Naive thymus-derived CD4-positive, alpha-beta T cell (primary cell): Measurements from ENCODE around the gene GCM1. TPM values are rescaled to one million over a fixed set of nuclear protein-coding genes. Genes with fewer than 3 reads are reported as not detected.
A peak's percentile ranks its signal among the peaks of the same experiment; 100 is the strongest.

Experiments used
- ATAC-seq: fragments of 150-1000 bp; cut with Tn5 transposase; 2 replicates; pipeline ENCODE4 v1.10.0; 2021; ENCODE audit warnings: mild to moderate bottlenecking, moderate library complexity
- CTCF ChIA-PET: fragments of 350-600 bp; sonication (Branson Sonifier 250); formaldehyde crosslinking; loops from one replicate; lab custom pipeline; 2021; ENCODE audit warnings: antibody characterized with exemption; lab: Charles Lee
- POLR2A ChIA-PET: fragments of 350-600 bp; sonication (Branson Sonifier 250); formaldehyde crosslinking; loops from one replicate; lab custom pipeline; 2021; ENCODE audit warnings: antibody characterized with exemption, inconsistent platforms; lab: Charles Lee
- DNase-seq, 9 donors: peaks; one replicate each; pipeline versions ENCODE4 v3.0.0 to v3.0.0-alpha.2; 2020 to 2022; ENCODE audit warnings: mixed read lengths in 1 of 9
- H3K27ac ChIP-seq: one replicate; pipeline ENCODE4 v1.7.0; 2013; ENCODE audit warnings: mild to moderate bottlenecking, low read depth, low read length, moderate library complexity
- H3K27me3 ChIP-seq, 2 donors: one replicate each; pipeline ENCODE4 v1.7.0; 2013; ENCODE audit warnings: low read length in 2 of 2, mild to moderate bottlenecking in 2 of 2, moderate library complexity in 2 of 2; ENCODE audit not compliant: control insufficient read depth in 2 of 2, insufficient read depth in 2 of 2
- H3K36me3 ChIP-seq, 3 experiments: 1 replicate in 2 of 3; 2 replicates in 1 of 3; pipeline ENCODE4 v1.7.0; 2013; ENCODE audit warnings: low read length in 3 of 3, mild to moderate bottlenecking in 3 of 3, moderate library complexity in 1 of 3; ENCODE audit not compliant: insufficient read depth in 3 of 3, control insufficient read depth in 2 of 3
- H3K4me1 ChIP-seq, 2 donors: one replicate each; pipeline ENCODE4 v1.7.0; 2013; ENCODE audit warnings: low read length in 2 of 2, mild to moderate bottlenecking in 2 of 2, moderate library complexity in 1 of 2; ENCODE audit not compliant: control insufficient read depth in 2 of 2, insufficient read depth in 2 of 2
- H3K4me3 ChIP-seq: 2 replicates; pipeline ENCODE4 v1.7.0; 2013; ENCODE audit warnings: mild to moderate bottlenecking, low read length
- H3K9me3 ChIP-seq, 3 experiments: 1 replicate in 2 of 3; 2 replicates in 1 of 3; pipeline ENCODE4 v1.7.0; 2013; ENCODE audit warnings: low read length in 3 of 3; ENCODE audit not compliant: control insufficient read depth in 2 of 3
- H3K27ac Mint-ChIP-seq, 9 donors: one replicate each; pipeline ENCODE4 v1.8.0; 2020 to 2022; ENCODE audit warnings: mixed read lengths in 9 of 9, mild to moderate bottlenecking in 8 of 9, moderate library complexity in 5 of 9, inconsistent platforms in 2 of 9
- H3K27me3 Mint-ChIP-seq, 5 donors: one replicate each; pipeline ENCODE4 v1.8.0; 2021 to 2022; ENCODE audit warnings: mixed read lengths in 5 of 5, mild to moderate bottlenecking in 1 of 5
- H3K36me3 Mint-ChIP-seq, 5 donors: one replicate each; pipeline ENCODE4 v1.8.0; 2020 to 2022; ENCODE audit warnings: mixed read lengths in 5 of 5, mild to moderate bottlenecking in 3 of 5, inconsistent platforms in 1 of 5
- H3K4me1 Mint-ChIP-seq, 7 donors: one replicate each; pipeline ENCODE4 v1.8.0; 2020 to 2022; ENCODE audit warnings: mixed read lengths in 7 of 7, mild to moderate bottlenecking in 3 of 7, inconsistent platforms in 1 of 7
- H3K4me3 Mint-ChIP-seq, 10 donors: one replicate each; pipeline ENCODE4 v1.8.0; 2020 to 2022; ENCODE audit warnings: mild to moderate bottlenecking in 10 of 10, mixed read lengths in 10 of 10, moderate library complexity in 6 of 10, inconsistent platforms in 2 of 10
- H3K9me3 Mint-ChIP-seq, 11 donors: one replicate each; pipeline ENCODE4 v1.8.0; 2020 to 2022; ENCODE audit warnings: mixed read lengths in 11 of 11, mild to moderate bottlenecking in 4 of 11, inconsistent platforms in 1 of 11, moderate library complexity in 1 of 11
- intact Hi-C, 2 donors: fragments of 100-400 bp; cut with micrococcal nuclease; formaldehyde crosslinking; loops; one replicate each; pipeline ENCODE4 v1.15.1; 2023
- polyA plus RNA-seq, 2 donors: library from polyadenylated mRNA; unstranded; fragments of 300-500 nt; fragmentation: Illumina TruSeq; gene quantifications; one replicate each; pipeline ENCODE4 v1.2.3, GENCODE V29; 2021
- total RNA-seq, 6 experiments: library from RNA in 5 of 6; stranded (reverse) in 5 of 6; gene quantifications; 1 replicate in 5 of 6; 2 replicates in 1 of 6; pipeline ENCODE4 v1.2.3 and lab custom pipeline; 2021 to 2026

GCM1 gene
- total and polyA plus RNA-seq, 7 experiments from 2014 or later: 0.07 TPM; not detected in 6

DNA sequence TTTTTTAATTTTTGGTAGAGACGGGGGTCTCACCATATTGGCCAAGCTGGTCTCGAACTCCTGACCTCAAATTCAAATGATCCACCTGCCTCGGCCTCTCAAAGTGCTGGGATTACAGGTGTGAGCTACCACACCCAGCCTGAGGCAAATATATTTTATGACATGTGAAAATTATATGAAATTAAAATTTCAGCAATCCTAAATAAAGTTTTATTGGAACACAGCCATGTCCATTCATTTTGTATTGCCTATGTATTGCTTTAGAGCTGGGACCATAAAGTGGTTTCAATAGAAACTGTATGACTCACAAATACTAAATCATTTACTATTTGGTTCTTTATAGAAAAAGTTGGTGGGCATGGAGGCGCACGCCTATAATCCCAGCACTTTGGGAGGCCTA is 32.0 kb upstream of the GCM1 start:
- no peak overlapping the region for H3K4me3 ChIP-seq
- no peaks in the 10 kb centered on the region for H3K36me3 ChIP-seq
- Mint-ChIP-seq H3K9me3 (no peaks in the 10 kb centered on the region), H3K4me1 (peaks cover 4 to 37% (median 26%) of the 10 kb centered on the region in 7 donors), H3K27ac (peak overlapping the region in 2 of 9 donors; percentile 82 to 85), H3K36me3 (no peaks in the 10 kb centered on the region), H3K27me3 (no peaks in the 10 kb centered on the region), H3K4me3 (peak overlapping the region in 1 of 10 donors; percentile 50)
- ChIA-PET CTCF (interaction anchor here (1.0 kb wide), 1 partner anchor 229 kb away, joined by 4 read pairs; no protein-coding TSS in a partner anchor), POLR2A (interaction anchor here (1.3 kb wide), 1 partner anchor 167 kb away, joined by 4 read pairs; no protein-coding TSS in a partner anchor)
- intact Hi-C loops: loop anchor here in 1 of 2 donors (10.0 kb wide), 1 partner anchor 614 kb away; the partner anchor contains the start of gene LRRC1
- no peaks in the 10 kb centered on the region for H3K9me3 ChIP-seq
- no peak for DNase-seq
- ATAC-seq: no peak
- peaks cover 0 to 16% of the 10 kb centered on the region in 2 donors for H3K4me1 ChIP-seq
- no peak overlapping the region for H3K27ac ChIP-seq
- H3K27me3 ChIP-seq: no peaks in the 10 kb centered on the region

DNA sequence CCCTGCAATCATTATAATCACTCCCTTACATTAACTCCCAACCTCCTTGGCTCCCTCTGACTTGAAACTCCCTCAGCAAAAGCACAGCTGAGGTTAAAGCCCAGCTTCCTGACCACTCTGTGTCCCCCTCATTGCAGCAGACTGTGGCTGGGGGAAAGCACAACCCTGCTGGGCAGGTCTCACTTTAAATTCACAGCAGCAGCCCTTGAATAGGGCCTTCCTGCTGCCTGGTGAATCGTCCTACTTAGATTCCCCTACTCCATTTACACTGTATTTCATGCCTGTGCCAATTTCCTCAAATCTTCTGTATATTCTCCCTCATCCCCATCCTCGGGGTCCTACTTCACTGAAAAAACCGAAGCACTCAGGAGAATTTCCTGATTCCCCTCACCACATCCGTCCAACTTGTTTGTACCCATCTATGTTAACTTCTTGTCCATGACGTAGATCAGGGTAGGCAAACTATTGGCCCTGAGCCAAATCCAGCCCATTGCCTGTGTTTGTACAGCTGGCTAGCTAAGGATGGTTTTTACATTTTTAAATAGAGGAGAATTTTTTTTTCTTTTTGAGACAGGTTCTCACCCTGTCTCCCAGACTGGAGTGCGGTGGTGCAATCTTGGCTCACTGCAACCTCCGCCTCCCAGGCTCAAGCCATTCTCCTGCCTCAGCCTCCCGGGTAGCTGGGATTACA is 31.5 kb upstream of the GCM1 start:
- peak; percentile 64 for ATAC-seq
- ChIA-PET POLR2A (interaction anchor here (1.0 to 1.3 kb wide), 2 partner anchors 114 to 167 kb away, joined by 3 to 4 read pairs; no protein-coding TSS in a partner anchor), CTCF (interaction anchor here (1.0 kb wide), 1 partner anchor 230 kb away, joined by 4 read pairs; no protein-coding TSS in a partner anchor)
- Mint-ChIP-seq H3K4me1 (peaks cover 4 to 37% (median 26%) of the 10 kb centered on the region in 7 donors), H3K36me3 (no peaks in the 10 kb centered on the region), H3K27ac (peak overlapping the region; percentile 24 to 93 (median 85)), H3K27me3 (no peaks in the 10 kb centered on the region), H3K4me3 (peak overlapping the region in 7 of 10 donors; percentile 6 to 70 (median 47)), H3K9me3 (no peaks in the 10 kb centered on the region)
- peak in 7 of 9 donors; percentile 38 to 75 (median 64) for DNase-seq
- Histone ChIP-seq H3K4me3 (no peak overlapping the region), H3K9me3 (no peaks in the 10 kb centered on the region), H3K27ac (no peak overlapping the region), H3K27me3 (no peaks in the 10 kb centered on the region), H3K4me1 (peaks cover 0 to 16% of the 10 kb centered on the region in 2 donors), H3K36me3 (no peaks in the 10 kb centered on the region)
- intact Hi-C loops: loop anchor here in 1 of 2 donors (10.0 kb wide), 2 partner anchors 85 to 615 kb away; partner anchors contain the start of gene LRRC1

GRCh38 chr6:53178837-53179432 is 30.3 kb upstream of the GCM1 start:
- no peaks in the 10 kb centered on the region for H3K36me3 ChIP-seq
- no peaks in the 10 kb centered on the region for H3K27me3 Mint-ChIP-seq
- intact Hi-C loops: loop anchor here in 1 of 2 donors (10.0 kb wide), 1 partner anchor 86 kb away; no protein-coding TSS in a partner anchor
- H3K4me3 ChIP-seq: no peak overlapping the region
- peak overlapping the region in 1 of 10 donors; percentile 8 for H3K4me3 Mint-ChIP-seq
- ChIA-PET POLR2A (no interaction called here), CTCF (no interaction called here)
- H3K9me3 Mint-ChIP-seq: no peaks in the 10 kb centered on the region
- DNase-seq: no peak
- no peaks in the 10 kb centered on the region for H3K36me3 Mint-ChIP-seq
- H3K4me1 ChIP-seq: peaks cover 0 to 16% of the 10 kb centered on the region in 2 donors
- peak overlapping the region in 7 of 9 donors; percentile 18 to 93 (median 85) for H3K27ac Mint-ChIP-seq
- no peaks in the 10 kb centered on the region for H3K27me3 ChIP-seq
- ATAC-seq: no peak
- peaks cover 4 to 32% (median 22%) of the 10 kb centered on the region in 7 donors for H3K4me1 Mint-ChIP-seq
- no peaks in the 10 kb centered on the region for H3K9me3 ChIP-seq
- H3K27ac ChIP-seq: no peak overlapping the region

DNA sequence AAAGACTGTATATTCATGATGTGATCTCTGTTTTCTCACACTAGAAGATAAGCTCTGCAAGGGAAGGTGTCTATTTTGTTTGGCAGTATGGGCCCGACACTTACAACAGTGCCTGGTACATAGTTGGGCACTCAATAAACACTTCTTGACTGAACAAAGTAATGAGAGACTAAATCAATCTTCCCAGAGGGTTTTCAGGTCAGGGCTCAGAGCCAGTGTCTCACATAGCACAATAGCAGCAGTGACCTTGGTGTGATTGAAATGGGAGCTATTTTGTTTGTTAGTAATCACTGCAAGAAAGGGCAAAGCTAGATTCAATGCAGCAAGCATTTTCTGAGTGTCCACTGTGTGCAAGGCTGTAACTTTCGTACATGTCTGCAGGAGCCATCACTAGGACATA is 26.4 kb upstream of the GCM1 start:
- ATAC-seq (no peak), DNase-seq (no peak)
- Histone ChIP-seq H3K9me3 (no peaks in the 10 kb centered on the region), H3K27me3 (no peaks in the 10 kb centered on the region), H3K4me3 (no peak overlapping the region), H3K36me3 (no peaks in the 10 kb centered on the region), H3K27ac (no peak overlapping the region), H3K4me1 (peaks cover 0 to 3% of the 10 kb centered on the region in 2 donors)
- no peaks in the 10 kb centered on the region for H3K9me3 Mint-ChIP-seq
- H3K36me3 Mint-ChIP-seq: no peaks in the 10 kb centered on the region
- no peak overlapping the region for H3K4me3 Mint-ChIP-seq
- peaks cover 2 to 13% (median 13%) of the 10 kb centered on the region in 7 donors for H3K4me1 Mint-ChIP-seq
- no peak overlapping the region for H3K27ac Mint-ChIP-seq
- ChIA-PET POLR2A (interaction anchor here (0.8 kb wide), 2 partner anchors 13 to 238 kb away, joined by 3 to 4 read pairs; no protein-coding TSS in a partner anchor), CTCF (interaction anchor here (1.4 to 6.5 kb wide), 3 partner anchors 162 to 310 kb away, joined by 3 to 97 read pairs (median 11); no protein-coding TSS in a partner anchor)
- intact Hi-C loops: loop anchor here in 1 of 2 donors (10.0 kb wide), 1 partner anchor 90 kb away; no protein-coding TSS in a partner anchor
- no peaks in the 10 kb centered on the region for H3K27me3 Mint-ChIP-seq

GRCh38 chr6:53172468-53172803 is 23.8 kb upstream of the GCM1 start:
- DNase-seq: no peak

More at GRCh38 chr6:53172468-53172803, 23.8 kb upstream of the GCM1 start:
- Mint-ChIP-seq H3K27me3 (peaks cover 0 to under 1% (median 0%) of the 10 kb centered on the region in 5 donors), H3K9me3 (no peaks in the 10 kb centered on the region), H3K27ac (no peak overlapping the region), H3K4me3 (no peak overlapping the region), H3K4me1 (peaks cover 0 to 6% (median 0%) of the 10 kb centered on the region in 7 donors), H3K36me3 (no peaks in the 10 kb centered on the region)
- no peaks in the 10 kb centered on the region for H3K27me3 ChIP-seq
- no peaks in the 10 kb centered on the region for H3K9me3 ChIP-seq
- intact Hi-C loops: loop anchor here (1.0 to 10.0 kb wide), 11 partner anchors 92 to 555 kb away; partner anchors contain the start of gene GCLC (in 1 of the 2)
- CTCF ChIA-PET: interaction anchor here (0.5 to 6.5 kb wide), 25 partner anchors 10 to 553 kb away, joined by 3 to 97 read pairs (median 4); no protein-coding TSS in a partner anchor
- no peak overlapping the region for H3K4me3 ChIP-seq
- H3K27ac ChIP-seq: no peak overlapping the region
- POLR2A ChIA-PET: interaction anchor here (0.6 to 1.1 kb wide), 2 partner anchors 91 to 176 kb away, joined by 4 to 6 read pairs; partner anchors contain the start of gene ELOVL5
- ATAC-seq: no peak
- no peaks in the 10 kb centered on the region for H3K36me3 ChIP-seq
- no peaks in the 10 kb centered on the region for H3K4me1 ChIP-seq
